Hematopoietic multipotent progenitor cell treated with erythropoietin and hydrocortisone succinate and interleukin-3 and kit ligand, for 15 days (in vitro differentiated cells): ENCODE results near the gene IFI27L2.
A peak's percentile ranks its signal among the peaks of the same experiment; 100 is the strongest.

ENCODE experiments used
- DNase-seq: peaks from one replicate; pipeline ENCODE4 v3.0.0-alpha.2; 2015; ENCODE audit warnings: low spot score

IFI27L2 gene

DNA sequence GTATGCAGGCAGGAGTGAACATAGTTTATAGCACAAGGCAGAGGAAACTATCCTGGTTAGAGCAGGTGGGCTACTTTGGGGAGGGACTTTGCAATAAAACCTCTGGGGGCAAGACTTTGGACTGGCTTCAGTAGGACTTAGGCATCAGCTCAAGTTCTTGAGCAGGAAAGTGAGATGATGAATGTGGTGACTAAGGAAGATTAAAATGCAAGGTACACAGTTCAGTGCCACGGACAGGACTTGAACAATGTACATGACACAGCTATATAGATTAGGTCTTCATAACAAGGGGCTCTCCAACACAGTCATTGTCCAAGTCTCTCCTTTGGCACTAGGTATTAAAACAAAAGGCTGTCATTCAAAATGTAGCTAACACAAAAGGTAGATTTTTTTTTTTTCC, 23.3 kb upstream of the IFI27L2 start:
- no peak for DNase-seq

DNA sequence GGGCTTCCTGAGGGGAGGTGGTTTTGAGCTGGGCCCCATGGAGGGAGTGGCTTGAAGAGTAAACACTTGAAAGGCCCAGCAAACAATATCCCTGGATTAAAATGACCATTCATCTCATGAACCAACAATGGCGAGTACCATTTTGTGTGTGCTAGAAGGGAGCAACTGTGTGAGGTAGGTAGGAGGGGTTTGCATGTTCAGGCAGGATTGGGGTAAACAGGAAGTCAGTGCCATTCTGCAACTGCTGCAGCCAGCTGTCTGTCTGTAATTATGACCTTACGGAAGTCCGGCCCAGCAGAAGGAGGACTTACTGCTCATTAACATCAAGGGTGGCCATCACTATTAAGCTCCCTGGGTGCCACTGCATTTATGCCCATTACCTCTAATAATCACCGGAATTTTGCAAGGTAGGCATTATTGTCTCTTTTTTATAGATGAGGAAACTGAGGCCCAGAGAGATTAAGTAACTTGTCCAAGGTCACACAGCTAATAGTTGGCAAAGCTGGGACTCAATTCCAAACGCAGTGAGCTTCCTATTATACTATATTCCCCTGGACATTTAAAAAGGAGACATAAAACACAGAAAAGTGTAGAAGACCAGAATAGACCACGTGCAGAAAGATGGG, 16.6 kb upstream of the IFI27L2 start:
- DNase-seq, result no peak

DNA sequence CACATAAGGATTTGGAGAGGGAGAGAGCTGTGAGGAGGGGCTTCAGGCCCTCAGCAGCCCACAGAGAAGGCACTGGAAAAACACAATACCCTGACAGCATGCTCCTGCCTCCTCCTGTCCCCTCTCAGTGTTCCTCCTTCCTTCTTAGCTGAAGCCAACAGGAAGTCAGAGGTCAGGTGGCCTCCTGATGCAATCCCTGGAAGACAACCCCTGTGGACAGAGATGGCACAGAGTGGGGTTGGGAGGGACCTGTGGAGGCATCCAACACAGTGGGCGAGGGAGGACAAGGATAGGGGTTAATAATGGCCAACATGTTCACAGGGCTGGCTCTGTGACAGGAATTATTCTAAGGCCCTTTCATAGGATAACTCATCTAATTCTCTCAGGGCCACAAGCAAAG, 15.4 kb upstream of the IFI27L2 start:
- DNase-seq, result no peak

DNA sequence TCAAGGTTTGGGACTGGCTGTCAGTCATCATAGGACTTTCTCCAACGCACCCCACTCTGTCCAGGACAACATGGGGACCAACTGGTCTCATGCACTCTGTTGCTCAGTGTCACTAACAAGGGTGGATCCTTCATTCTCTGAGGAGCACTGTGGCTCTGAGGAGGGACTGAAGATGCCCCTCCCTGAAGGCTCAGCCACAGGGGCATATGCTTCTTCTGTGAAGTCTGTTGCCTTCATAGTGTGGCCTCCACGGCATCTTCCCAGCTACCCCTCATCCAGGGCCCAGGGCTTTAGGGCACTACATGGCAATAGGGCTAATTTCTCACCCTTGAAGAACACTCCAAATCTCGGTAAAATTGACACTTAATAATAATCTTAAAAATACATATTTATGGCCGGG, 14.3 kb upstream of the IFI27L2 start:
- DNase-seq, result no peak

DNA sequence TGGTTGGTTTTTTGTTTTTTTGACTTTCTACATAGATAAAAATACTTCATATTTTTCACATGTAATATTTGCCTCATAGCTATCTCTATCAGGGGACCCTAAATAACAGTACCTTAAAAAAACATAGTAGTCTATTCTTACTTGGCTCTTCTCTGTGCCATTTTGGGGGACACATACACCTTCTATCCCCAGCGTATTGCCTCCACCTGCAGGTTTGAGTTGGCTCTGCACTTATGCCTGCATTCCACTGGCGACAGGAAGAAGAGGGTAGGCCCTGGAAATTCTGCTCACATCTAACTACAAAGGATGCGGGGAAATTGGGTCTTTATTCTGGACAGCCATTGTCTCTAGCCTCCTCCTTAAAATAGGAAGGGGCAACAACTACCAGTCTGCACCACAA, 13.8 kb upstream of the IFI27L2 start:
- no peak for DNase-seq

DNA sequence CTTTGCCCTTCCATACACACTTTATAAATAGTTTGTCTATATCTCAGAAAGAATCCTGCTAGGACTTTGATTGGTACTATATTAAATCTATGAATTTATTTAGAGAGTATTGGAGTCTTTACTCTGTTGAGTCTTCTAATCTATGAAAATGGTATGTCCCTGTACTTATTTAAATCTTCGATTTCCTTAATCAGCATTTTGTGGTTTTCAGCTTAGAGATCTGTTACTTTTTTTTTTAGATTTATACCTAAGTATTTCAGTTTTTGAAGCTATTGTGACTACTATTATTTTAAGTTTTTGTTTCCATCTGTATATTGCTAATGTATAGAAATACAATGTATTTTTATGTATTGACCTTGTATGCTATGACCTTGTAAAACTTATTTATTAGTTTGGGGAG, 13.4 kb upstream of the IFI27L2 start:
- DNase-seq, result no peak

DNA sequence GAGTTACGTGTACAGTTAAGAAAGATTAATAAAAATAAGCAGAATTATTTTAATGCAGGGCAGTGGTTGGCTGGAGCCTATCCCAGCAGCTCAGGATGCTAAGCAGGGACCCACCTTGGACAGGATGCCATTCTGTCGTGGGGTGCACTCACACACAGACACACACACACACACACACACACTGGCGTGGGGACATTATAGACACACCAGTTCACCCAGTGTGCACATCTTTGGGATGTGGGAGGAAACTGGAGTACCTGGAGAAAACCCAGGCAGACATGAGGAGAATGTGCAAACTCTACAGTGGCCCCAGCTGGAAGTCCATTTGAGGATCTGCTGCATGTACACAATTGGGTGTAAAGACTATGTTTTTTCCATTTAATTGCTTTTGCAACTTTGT, 12.8 kb upstream of the IFI27L2 start:
- no peak for DNase-seq

DNA sequence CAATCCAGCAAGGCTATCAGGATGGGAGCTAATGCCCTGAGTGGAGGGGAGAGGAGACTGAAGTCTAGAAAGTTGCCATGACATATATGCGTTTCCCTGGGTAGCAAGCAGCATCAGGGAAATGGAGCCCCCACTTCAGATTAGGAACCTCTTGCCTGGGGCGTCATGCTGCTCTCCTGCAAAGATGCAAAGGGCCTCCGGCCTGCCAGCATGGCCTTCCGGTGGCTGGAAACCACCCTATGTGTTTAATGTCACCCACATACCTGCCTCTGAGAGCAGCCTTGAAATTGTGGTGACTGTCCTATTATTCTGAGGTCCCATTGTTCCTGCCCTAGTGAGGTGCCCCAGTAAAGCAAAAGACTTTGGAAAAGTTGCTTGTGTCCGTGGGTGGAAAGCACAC, 10.0 kb upstream of the IFI27L2 start:
- DNase-seq, result no peak

DNA sequence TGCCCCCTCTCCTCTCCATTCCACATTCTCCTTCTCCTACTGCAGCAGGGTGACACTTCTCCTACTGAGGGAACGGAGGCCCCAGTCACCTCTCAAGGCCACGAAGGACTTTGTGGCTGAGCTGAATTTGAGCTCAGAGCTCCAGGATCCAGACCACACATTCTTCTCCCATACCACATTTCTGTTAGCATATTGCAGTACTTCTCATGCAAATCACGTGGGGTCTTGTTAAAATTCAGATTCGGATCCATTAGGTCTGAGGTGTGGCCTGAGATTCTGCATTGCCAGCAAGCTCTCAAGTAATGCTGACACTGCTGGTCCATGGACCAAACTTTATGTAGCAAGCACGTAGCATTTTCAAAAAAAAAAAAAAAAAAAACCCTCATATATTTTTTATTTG, 9.6 kb upstream of the IFI27L2 start:
- DNase-seq, result no peak

DNA sequence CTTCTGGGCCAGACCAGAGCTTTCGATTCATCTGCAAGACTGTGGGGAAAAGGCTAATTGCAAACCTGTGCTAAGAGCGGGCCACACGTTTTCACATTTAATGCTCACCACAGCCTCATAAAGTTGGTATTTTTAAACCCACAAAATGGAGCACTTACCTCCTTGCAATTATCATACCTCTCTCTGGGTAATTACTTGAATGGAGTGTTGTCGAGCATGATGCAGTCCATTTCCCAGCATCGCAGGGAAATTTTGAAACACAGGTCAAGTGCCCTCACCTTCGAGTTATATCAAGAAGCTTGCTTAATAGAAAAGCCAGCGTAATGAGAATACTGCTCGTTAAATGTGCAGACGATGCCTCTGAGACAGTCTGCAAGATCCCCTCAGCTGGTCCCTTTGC, 8.8 kb upstream of the IFI27L2 start:
- no peak for DNase-seq

DNA sequence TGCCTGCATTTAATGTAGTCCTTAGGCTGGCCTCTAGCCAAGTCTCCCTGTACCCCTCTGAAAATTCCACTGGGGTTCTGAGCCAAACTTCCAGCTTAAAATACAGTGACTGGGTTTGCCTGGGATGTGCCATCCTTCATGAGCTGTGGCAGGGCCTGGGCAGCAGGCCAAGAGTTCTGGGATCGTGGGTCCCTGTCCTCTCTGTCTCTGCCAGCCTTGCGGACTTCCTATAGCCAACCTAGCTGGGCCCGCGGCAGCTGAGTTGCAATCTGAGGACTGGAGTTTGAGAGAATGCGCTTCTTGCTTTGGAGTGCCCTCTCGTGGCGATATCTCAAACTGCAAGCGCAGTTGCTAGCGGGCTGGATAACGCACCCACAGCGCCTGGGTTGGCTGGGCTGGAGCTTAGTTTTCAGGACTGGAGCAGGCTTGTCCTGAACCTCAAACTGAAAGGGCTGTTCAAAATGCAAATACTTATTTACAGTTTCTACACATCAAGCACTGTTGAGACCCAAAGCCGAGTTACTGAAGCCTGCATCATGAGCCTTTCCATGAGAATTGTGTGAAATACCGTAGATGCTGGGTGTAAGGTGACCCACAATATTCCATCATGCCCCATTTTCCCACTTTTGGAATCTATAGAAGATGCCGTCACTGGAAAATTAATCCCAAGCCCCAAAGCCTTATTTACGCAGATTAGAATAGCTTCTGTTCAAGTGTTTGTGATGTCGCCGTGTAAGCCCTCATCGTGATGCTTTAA, 7.3 kb upstream of the IFI27L2 start:
- peak; percentile 79 for DNase-seq

DNA sequence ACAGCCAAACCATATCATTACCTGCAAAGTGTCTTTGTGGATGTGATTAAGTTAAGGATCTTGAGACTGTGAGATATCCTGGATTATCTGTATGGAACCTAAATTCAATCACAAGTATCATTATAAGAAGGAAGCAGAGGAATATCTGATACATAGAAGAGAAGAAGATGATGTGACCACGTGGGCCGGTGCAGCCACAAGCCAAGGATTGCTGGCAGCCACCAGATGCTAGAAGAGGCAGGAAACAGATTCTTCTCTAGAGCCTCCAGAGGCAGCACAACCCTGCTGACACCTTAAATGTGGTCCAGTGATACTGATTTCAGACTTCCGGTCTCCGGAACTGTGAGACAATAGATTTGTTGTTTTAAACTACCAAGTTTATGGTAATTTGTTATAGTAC, 6.1 kb upstream of the IFI27L2 start:
- no peak for DNase-seq

DNA sequence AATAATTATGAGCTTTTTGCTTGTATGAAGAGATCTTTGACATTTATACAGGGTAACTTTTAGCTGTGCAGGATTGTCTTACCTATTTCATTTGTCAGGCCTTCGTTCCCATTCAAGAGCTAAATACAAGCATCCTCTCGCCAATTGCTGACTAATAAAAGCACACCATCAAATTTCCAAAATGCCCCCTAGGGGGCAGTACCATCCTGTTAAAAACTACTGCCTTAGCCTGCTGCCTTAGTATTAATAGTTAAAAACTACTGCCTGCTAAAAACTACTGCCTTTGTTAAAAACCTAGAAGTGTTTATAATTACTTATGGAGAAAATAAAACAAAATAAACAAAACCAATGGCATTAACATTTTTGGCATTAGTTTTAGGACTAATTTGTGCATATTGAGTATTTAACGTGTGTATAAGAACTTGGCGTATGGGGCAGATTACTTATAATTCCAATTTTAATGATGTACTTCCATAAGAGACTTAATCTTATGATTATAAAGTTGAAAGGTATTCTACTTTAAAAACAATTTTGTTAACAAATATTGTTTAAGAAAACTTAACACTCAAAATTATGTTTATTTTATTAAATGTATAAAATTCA, 3.0 kb upstream of the IFI27L2 start:
- peak; percentile 75 for DNase-seq

DNA sequence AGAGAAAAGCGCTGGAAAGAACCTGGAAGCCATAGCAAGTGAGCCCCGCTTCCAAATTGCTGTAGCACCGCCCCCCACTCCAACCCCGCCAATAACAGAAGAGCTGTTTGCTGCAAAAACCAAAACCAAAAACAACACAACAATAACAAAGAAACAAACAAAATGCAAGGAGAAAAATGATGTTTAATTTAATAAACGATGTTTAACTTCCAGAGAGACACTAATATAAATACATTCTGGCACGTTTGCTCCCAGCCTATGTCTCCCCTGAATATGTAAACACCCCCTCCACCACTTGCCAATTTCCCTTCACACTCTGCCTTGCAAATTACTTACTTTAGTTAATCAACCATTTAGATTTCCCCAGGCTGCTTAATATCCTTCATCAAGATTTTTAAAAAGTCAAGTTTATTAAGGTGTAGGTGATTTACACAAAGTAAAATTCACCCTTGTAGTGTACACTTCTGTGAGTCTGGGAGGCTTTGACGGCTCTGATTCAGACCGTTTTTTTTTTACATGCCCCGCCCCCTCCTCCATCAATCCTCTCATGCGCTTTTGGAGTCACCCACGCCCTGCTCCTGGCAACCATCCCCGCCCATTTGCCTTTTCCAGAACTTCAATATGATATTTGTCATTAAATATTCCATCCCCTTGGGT, 482 bp upstream of the IFI27L2 start:
- DNase-seq, result peak; percentile 49

DNA sequence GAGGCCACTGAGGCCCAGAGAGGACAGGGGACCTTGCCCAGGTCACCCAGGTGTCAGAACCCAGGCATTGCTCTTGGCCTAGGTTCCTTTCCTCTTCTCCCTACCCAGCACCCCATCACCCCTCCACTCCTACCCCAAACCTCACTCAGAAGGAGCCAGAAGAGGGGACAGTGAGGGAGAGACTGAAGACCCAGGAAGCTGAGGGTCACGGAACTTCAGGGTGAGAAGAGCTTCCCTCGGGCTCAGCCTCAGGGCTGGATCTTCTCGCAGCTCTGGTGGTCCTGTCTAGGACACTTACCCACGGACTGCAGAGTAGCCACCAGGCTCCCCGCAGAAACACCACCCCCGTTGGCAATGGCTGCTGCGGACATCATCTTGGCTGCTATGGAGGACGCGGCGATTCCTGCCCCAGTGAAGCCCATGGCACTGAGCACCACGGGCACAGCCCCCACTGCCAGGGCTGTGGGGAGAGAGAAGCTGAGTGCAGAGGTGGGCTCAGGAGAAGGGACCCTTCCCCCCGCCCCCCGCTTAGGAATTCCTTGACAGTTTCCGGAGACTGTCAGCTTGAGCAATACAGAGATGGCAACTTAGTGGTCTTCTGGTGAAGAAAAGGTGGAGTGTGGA, 1.1 kb downstream of the IFI27L2 start:
- no peak for DNase-seq

DNA sequence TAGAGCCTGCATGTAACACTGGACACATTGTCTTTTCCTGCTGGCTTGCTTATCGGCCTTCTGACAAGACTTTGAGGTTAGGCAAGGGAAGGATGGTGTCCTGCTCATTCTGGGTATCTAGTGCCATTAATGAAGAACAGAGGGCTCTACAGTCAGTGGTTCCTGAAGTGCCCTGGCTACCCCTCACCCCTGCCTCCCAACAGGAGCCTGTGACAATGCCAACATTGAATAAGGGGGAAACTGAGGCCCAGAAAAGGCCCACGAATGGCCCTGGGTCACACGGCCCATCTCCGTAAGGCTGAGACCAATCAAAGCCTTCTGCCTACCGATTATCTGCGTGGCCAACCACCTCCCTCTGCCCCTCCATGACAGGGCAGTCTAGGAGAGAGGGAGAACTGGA, 2.1 kb downstream of the IFI27L2 start:
- DNase-seq, result no peak

DNA sequence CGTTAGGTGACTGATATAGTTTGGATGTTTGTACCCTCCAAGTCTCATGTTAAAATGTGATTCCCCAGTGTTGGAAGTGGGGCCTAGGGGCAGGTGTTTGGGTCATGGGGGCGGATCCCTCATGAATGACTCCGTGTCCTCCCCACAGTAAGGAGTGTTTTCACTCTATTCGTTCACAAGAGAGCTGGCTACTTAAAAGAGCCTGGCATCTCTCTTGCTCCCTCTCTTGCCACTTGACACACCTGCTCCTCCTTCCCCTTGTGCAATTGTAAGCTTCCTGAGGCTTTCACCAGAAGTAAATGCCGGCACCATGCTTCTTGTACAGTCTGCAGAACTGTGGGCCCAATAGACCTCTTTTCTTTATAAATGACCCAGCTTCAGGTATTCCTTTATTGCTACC, 2.6 kb downstream of the IFI27L2 start:
- DNase-seq, result no peak

DNA sequence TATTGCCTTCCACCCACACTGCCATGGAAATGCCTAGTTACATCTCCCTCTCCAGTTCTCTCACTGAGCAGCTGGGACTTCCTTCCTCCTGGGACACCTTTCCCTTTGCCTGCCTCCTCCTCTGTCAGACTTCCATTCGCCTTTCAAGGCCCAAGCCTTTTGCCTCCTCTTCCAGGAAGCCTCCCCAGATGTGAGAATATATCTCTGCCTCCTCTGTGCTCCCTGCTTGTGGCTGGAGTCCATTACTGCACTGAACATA, 3.1 kb downstream of the IFI27L2 start:
- DNase-seq, result no peak

DNA sequence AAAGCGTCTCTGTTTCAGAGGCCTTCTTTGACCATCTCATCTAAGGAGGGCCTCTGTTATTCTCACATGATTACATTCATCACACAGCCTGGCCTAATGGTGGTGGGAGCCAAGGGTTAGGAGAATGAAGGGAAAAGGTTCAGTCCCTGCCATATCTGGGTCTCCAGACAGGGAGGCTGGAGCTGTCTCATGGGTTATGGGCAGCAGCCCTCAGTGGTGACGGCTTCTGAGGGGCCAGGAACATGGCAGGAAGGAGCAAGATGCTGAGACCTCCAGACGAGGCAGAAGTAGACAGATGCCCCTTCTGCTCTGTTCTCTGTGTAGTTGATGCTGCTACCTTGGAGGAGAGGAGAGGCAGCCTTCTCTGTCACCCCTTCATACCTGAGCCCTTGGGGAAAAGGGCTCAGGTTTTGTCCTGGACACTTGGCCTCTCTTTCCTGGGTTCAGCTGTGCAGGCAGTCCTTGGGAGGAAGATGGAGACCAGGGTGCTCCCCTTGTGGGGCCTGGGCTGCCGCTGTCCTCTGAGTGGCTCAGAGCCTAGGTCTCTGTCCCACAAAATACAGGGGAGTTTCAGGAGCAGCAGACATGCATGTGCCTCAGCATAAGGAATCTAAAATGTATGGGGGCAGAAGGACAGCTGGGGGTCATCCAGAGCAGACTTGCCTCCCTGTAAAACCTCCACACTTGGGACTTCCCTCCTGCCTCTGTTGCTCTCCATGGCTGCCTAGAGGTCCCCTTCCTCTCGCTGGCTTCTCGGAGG, 3.6 kb downstream of the IFI27L2 start:
- DNase-seq, result no peak

DNA sequence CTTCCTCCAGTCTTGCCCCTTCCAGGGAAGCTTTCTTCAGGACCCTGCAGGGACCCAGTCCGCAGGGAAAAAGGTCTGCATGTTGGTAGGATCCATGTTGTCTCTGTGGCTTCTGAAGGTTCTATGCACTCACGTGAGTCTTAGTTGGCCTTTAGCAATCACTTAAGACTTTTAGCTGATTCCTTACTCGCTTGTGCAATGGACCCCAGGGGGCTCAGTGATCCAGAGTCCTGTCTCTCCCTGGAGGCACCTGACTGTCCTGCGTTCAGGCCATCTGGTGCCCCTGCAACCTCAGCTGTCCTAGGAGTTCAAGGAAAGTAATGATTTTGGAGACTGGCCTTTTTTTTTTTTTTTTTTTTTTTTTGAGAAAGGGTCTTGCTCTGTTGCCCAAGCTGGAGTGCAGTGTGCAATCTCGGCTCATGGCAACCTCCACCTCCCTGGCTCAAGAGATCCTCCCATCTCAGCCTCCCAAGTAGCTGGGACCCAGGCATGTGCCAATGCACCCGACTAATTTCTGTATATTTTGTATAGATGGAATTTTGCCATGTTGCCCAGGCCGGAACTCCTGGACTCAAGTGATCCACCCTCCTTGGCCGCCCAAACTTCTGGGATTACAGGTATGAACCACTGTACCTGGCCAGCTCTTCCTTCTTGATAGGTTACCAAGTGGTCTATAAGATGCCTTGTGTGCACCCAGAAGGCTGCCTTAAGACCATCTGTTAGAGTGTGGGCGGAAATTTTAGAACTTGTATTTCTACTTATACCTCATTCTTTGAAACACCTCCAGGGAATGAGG, 4.6 kb downstream of the IFI27L2 start:
- no peak for DNase-seq

DNA sequence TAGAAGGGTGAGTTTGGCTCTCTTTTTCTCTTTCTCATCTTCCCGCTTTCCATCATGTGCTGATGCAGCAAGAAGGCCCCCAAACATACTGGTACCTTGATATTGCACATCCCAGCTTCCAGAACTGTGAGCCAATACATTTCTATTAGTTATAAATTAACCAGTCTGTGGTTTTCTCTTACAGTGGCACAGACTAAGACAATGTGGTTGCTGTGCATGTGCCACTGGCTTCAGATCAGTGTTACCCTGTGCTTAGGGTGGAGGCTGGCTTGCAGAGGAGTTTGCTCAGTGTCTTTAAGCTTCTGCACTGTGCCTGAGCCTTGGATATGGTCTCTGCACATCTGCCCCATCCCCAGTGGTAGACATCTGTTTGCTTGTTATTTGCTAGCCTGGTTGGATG, 5.5 kb downstream of the IFI27L2 start:
- DNase-seq, result no peak
